CD14-positive monocyte (primary cell): ENCODE measurements around the gene ZNF296. TPM values are rescaled to one million over a fixed set of nuclear protein-coding genes. Genes with fewer than 3 reads are reported as not detected.

ENCODE experiments used
- DNase-seq, 3 donors: peaks; one replicate each; pipeline ENCODE4 v3.0.0-alpha.2; 2011 to 2022
- H2AFZ ChIP-seq: 2 replicates; pipeline ENCODE4 v1.6.0; 2012; ENCODE audit warnings: mild to moderate bottlenecking, low read depth, low read length, inconsistent platforms; ENCODE audit not compliant: insufficient read depth, poor library complexity, severe bottlenecking
- H3K27ac ChIP-seq, 2 donors: 1 replicate in 1 of 2; 2 replicates in 1 of 2; pipeline ENCODE4 v1.5.1; 2012 to 2013; ENCODE audit warnings: low read length in 2 of 2, control low read depth in 1 of 2, inconsistent platforms in 1 of 2, low read depth in 1 of 2, mild to moderate bottlenecking in 1 of 2
- H3K27me3 ChIP-seq, 2 donors: one replicate each; pipeline versions ENCODE4 v1.6.0 to v1.6.1; 2011 to 2013; ENCODE audit warnings: low read length in 2 of 2; ENCODE audit not compliant: control insufficient read depth in 2 of 2, insufficient read depth in 2 of 2
- H3K36me3 ChIP-seq, 2 donors: replicated peaks in 1 of 2; 1 replicate in 1 of 2; 2 replicates in 1 of 2; pipeline versions ENCODE4 v1.5.1 to v1.6.1; 2012 to 2013; ENCODE audit warnings: low read length in 2 of 2, control low read depth in 1 of 2, inconsistent platforms in 1 of 2, mild to moderate bottlenecking in 1 of 2; ENCODE audit not compliant: insufficient read depth in 2 of 2, control insufficient read depth in 1 of 2
- H3K4me1 ChIP-seq, 2 donors: 1 replicate in 1 of 2; 2 replicates in 1 of 2; pipeline versions ENCODE4 v1.5.1 to v1.6.1; 2012 to 2013; ENCODE audit warnings: low read length in 2 of 2, control low read depth in 1 of 2, inconsistent platforms in 1 of 2, mild to moderate bottlenecking in 1 of 2, moderate library complexity in 1 of 2; ENCODE audit not compliant: insufficient read depth in 2 of 2, control insufficient read depth in 1 of 2
- H3K4me2 ChIP-seq: replicated peaks from 2 replicates; pipeline ENCODE3; 2012; ENCODE audit warnings: low read length, moderate library complexity, mild to moderate bottlenecking; ENCODE audit not compliant: poor library complexity, severe bottlenecking; ENCODE audit errors: extremely low read depth
- H3K4me3 ChIP-seq, 3 experiments: fragments of 200-600 bp in 1 of 3; sonication (generic) in 1 of 3; replicated peaks in 1 of 3; 1 replicate in 2 of 3; 2 replicates in 1 of 3; pipeline ENCODE4 v1.5.1; 2011 to 2013; ENCODE audit warnings: low read length in 3 of 3, mild to moderate bottlenecking in 3 of 3, control low read depth in 2 of 3, low read depth in 2 of 3, inconsistent platforms in 1 of 3, moderate library complexity in 1 of 3
- H3K79me2 ChIP-seq: 2 replicates; pipeline ENCODE4 v1.6.0; 2012; ENCODE audit warnings: mild to moderate bottlenecking, control low read depth, inconsistent platforms, low read length, moderate library complexity; ENCODE audit not compliant: insufficient read depth
- H3K9ac ChIP-seq: 2 replicates; pipeline ENCODE4 v1.6.0; 2017; ENCODE audit warnings: low read length, mild to moderate bottlenecking; ENCODE audit not compliant: insufficient read depth, poor library complexity, severe bottlenecking
- H3K9me3 ChIP-seq, 2 donors: replicated peaks in 1 of 2; 1 replicate in 1 of 2; 2 replicates in 1 of 2; pipeline versions ENCODE4 v1.5.1 to v1.6.1; 2012 to 2013; ENCODE audit warnings: low read length in 2 of 2, control low read depth in 1 of 2; ENCODE audit not compliant: control insufficient read depth in 1 of 2, insufficient read depth in 1 of 2
- H4K20me1 ChIP-seq: 2 replicates; pipeline ENCODE4 v1.6.0; 2012; ENCODE audit warnings: mild to moderate bottlenecking, low read length, control low read depth, moderate library complexity; ENCODE audit not compliant: insufficient read depth
- H3K27ac Mint-ChIP-seq, 7 donors: one replicate each; pipeline ENCODE4 v1.8.0; 2020; ENCODE audit warnings: mild to moderate bottlenecking in 7 of 7, mixed read lengths in 7 of 7, moderate library complexity in 6 of 7, inconsistent platforms in 2 of 7
- H3K27me3 Mint-ChIP-seq, 3 donors: one replicate each; pipeline ENCODE4 v1.8.0; 2021 to 2022; ENCODE audit warnings: low read depth in 3 of 3, mild to moderate bottlenecking in 3 of 3, mixed read lengths in 3 of 3, moderate library complexity in 3 of 3, inconsistent platforms in 1 of 3
- H3K36me3 Mint-ChIP-seq, 2 donors: one replicate each; pipeline ENCODE4 v1.8.0; 2020; ENCODE audit warnings: mixed read lengths in 2 of 2, inconsistent platforms in 1 of 2, mild to moderate bottlenecking in 1 of 2
- H3K4me1 Mint-ChIP-seq: one replicate; pipeline ENCODE4 v1.8.0; 2020; ENCODE audit warnings: mild to moderate bottlenecking, mixed read lengths
- H3K4me3 Mint-ChIP-seq, 2 donors: one replicate each; pipeline ENCODE4 v1.8.0; 2020; ENCODE audit warnings: mild to moderate bottlenecking in 2 of 2, mixed read lengths in 2 of 2, moderate library complexity in 1 of 2
- H3K9me3 Mint-ChIP-seq, 7 donors: one replicate each; pipeline ENCODE4 v1.8.0; 2020 to 2022; ENCODE audit warnings: mixed read lengths in 7 of 7, mild to moderate bottlenecking in 6 of 7, moderate library complexity in 6 of 7, inconsistent platforms in 2 of 7
- CTCF ChIP-seq: fragments of 200-600 bp; IDR thresholded peaks from one replicate; pipeline ENCODE4 v1.8.0; 2022; ENCODE audit warnings: antibody characterized with exemption, mild to moderate bottlenecking
- WGBS: methylation state at CpG from one replicate; pipeline ENCODE4 v1.1.5; 2013; ENCODE audit warnings: missing lambda C conversion rate; ENCODE audit not compliant: insufficient coverage; 5-methylcytosine and 5-hydroxymethylcytosine counted together
- intact Hi-C, 2 donors: fragments of 100-400 bp; cut with micrococcal nuclease; formaldehyde crosslinking; loops; one replicate each; pipeline versions ENCODE4 v1.15.0 to v1.15.1; 2023
- polyA plus RNA-seq, 3 donors: library from polyadenylated mRNA; depleted of rRNA in 1 of 3; unstranded in 2 of 3; stranded (reverse) in 1 of 3; fragments of 300-500 nt in 2 of 3; fragments of >200 nt in 1 of 3; fragmentation: Illumina TruSeq in 2 of 3; gene quantifications; 1 replicate in 2 of 3; 2 replicates in 1 of 3; pipeline ENCODE4 v1.2.3, GENCODE V29; 2012 to 2021

The ZNF296 gene
- polyA plus RNA-seq, 3 donors: 3.8 to 7.2 (median 6.5) TPM

DNA sequence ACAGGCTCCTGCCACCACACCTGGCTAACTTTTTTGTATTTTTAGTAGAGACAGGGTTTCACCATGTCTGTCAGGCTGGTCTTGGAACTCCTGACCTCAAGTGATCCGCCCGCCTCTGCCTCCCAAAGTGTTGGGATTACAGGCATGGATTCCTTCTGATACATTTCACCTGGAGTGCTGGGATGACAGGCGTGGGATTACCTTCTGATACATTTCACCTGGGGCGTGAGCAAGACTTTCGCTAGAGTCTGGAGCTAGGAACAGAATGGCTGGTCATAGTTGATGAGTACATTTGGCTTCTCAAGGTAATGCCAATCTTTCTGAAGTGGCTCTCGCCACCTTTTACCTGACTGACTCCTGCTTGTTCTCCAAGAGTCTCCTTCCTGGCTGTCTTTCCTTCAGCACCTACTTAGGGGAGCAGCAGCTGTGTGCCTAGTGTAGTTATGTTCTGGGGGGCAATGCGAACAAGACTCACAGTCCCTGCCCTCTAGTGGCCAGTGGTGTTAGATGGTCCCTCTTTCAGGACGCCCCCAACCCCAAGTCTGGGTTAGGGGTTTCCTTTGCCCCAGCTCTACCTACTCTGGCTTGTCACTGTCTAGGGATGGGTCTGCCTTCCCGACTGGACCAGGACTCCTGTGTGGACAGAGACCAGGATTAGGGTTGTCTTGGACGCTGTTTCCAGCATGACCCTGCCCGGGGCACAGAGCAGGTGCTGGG, 36.0 kb upstream of the ZNF296 start:
- Histone ChIP-seq H3K9me3 (no peaks in the 10 kb centered on the region), H3K36me3 (no peaks in the 10 kb centered on the region), H3K4me1 (peaks cover 24 to 26% of the 10 kb centered on the region in 2 donors), H3K27me3 (no peaks in the 10 kb centered on the region), H2AFZ (no peak overlapping the region), H3K79me2 (peaks cover 62% of the 10 kb centered on the region), H3K4me2 (no peak overlapping the region), H4K20me1 (peaks cover 68% of the 10 kb centered on the region), H3K9ac (no peak overlapping the region), H3K4me3 (no peak overlapping the region), H3K27ac (no peak overlapping the region)
- no peak overlapping the region for H3K27ac Mint-ChIP-seq
- no peak for TF ChIP-seq CTCF
- peaks cover 3 to 15% of the 10 kb centered on the region in 2 donors for H3K36me3 Mint-ChIP-seq
- no peak overlapping the region for H3K4me3 Mint-ChIP-seq
- H3K27me3 Mint-ChIP-seq: peaks cover 0 to 3% (median 1%) of the 10 kb centered on the region in 3 donors
- 100% methylated on average over 4 of the region's 11 CpGs for WGBS
- intact Hi-C loops: no loop called here
- peaks cover 0 to 6% (median 0%) of the 10 kb centered on the region in 7 donors for H3K9me3 Mint-ChIP-seq
- H3K4me1 Mint-ChIP-seq: peaks cover 35% of the 10 kb centered on the region
- no peak for DNase-seq

- Histone ChIP-seq H3K79me2 (peaks cover 60% of the 10 kb centered on the region), H3K4me1 (peaks cover 11% of the 10 kb centered on the region in 2 donors), H3K27ac (no peak overlapping the region), H4K20me1 (peaks cover 68% of the 10 kb centered on the region), H3K27me3 (no peaks in the 10 kb centered on the region), H3K36me3 (no peaks in the 10 kb centered on the region), H3K9me3 (no peaks in the 10 kb centered on the region), H3K4me2 (no peak overlapping the region), H3K9ac (no peak overlapping the region), H2AFZ (no peak overlapping the region), H3K4me3 (no peak overlapping the region)
- peaks cover 0 to 6% (median 0%) of the 10 kb centered on the region in 7 donors for H3K9me3 Mint-ChIP-seq
- peaks cover 21% of the 10 kb centered on the region for H3K4me1 Mint-ChIP-seq
- no peak overlapping the region for H3K4me3 Mint-ChIP-seq
- H3K27me3 Mint-ChIP-seq: peaks cover 0 to 2% (median 0%) of the 10 kb centered on the region in 3 donors
- TF ChIP-seq CTCF: no peak
- WGBS: 0% methylated on average over 3 of the region's 5 CpGs
- peaks cover 3 to 12% of the 10 kb centered on the region in 2 donors for H3K36me3 Mint-ChIP-seq
- H3K27ac Mint-ChIP-seq: peak overlapping the region in 2 of 7 donors; percentile 20 to 71
- DNase-seq: no peak
- intact Hi-C loops: no loop called here
Measured at GRCh38 chr19:45110851-45111266, 34.6 kb upstream of the ZNF296 start.
